Parathyroid adenoma (tissue), 2 donors: Measurements from ENCODE around the gene SPNS1.

Experiments used
- H2AFZ ChIP-seq: fragments of 300-600 bp; sonication (generic); one replicate; pipeline ENCODE4 v1.7.0; 2017; ENCODE audit warnings: antibody characterized with exemption, mild to moderate bottlenecking
- H3K27ac ChIP-seq: fragments of 300-600 bp; sonication (generic); one replicate; pipeline ENCODE4 v1.7.0; 2017
- H3K27me3 ChIP-seq: fragments of 300-600 bp; sonication (generic); one replicate; pipeline ENCODE4 v1.7.0; 2017; ENCODE audit warnings: low read length; ENCODE audit not compliant: control insufficient read depth, insufficient read depth
- H3K36me3 ChIP-seq: fragments of 300-600 bp; sonication (generic); one replicate; pipeline ENCODE4 v1.7.0; 2017; ENCODE audit warnings: low read length; ENCODE audit not compliant: control insufficient read depth, insufficient read depth
- H3K4me1 ChIP-seq: fragments of 300-600 bp; sonication (generic); one replicate; pipeline ENCODE4 v1.7.0; 2017; ENCODE audit warnings: control low read depth
- H3K4me2 ChIP-seq: fragments of 300-600 bp; sonication (generic); one replicate; pipeline ENCODE4 v1.7.0; 2017; ENCODE audit warnings: low read length
- H3K4me3 ChIP-seq: fragments of 300-600 bp; sonication (generic); one replicate; pipeline ENCODE4 v1.7.0; 2017; ENCODE audit warnings: low read depth, low read length
- H3K79me2 ChIP-seq: fragments of 300-600 bp; sonication (generic); one replicate; pipeline ENCODE4 v1.7.0; 2017; ENCODE audit warnings: control low read depth
- H3K9ac ChIP-seq: fragments of 300-600 bp; sonication (generic); one replicate; pipeline ENCODE4 v1.7.0; 2017; ENCODE audit warnings: mild to moderate bottlenecking
- H3K9me3 ChIP-seq: fragments of 300-600 bp; sonication (generic); one replicate; pipeline ENCODE4 v1.7.0; 2017; ENCODE audit warnings: low read length; ENCODE audit not compliant: control insufficient read depth
- CTCF ChIP-seq: fragments of 300-600 bp; sonication (generic); IDR thresholded peaks from one replicate; pipeline ENCODE4 v1.7.0; 2017; ENCODE audit warnings: antibody characterized with exemption, mild to moderate bottlenecking
- donor health status: primary hyperparathyroidism.

SPNS1 gene

GRCh38 chr16:28987170-28987853 is 12.7 kb downstream of the SPNS1 start:
- no peaks in the 10 kb centered on the region for H3K36me3 ChIP-seq
- no peak overlapping the region for H3K4me2 ChIP-seq
- no peak overlapping the region for H2AFZ ChIP-seq
- H3K4me3 ChIP-seq, result no peak overlapping the region
- no peak overlapping the region for H3K9ac ChIP-seq
- H3K4me1 ChIP-seq, result no peaks in the 10 kb centered on the region
- no peak for TF ChIP-seq CTCF
- H3K27me3 ChIP-seq, result no peaks in the 10 kb centered on the region
- H3K79me2 ChIP-seq, result peaks cover 2% of the 10 kb centered on the region
- H3K9me3 ChIP-seq, result no peaks in the 10 kb centered on the region
- H3K27ac ChIP-seq, result no peak overlapping the region

GRCh38 chr16:28989363-28989762 is 14.8 kb downstream of the SPNS1 start:
- no peak overlapping the region for H3K4me3 ChIP-seq
- H3K79me2 ChIP-seq, result no peaks in the 10 kb centered on the region
- no peaks in the 10 kb centered on the region for H3K27me3 ChIP-seq
- H2AFZ ChIP-seq, result no peak overlapping the region
- H3K4me2 ChIP-seq, result no peak overlapping the region
- no peak overlapping the region for H3K9ac ChIP-seq
- H3K36me3 ChIP-seq, result no peaks in the 10 kb centered on the region
- H3K27ac ChIP-seq, result no peak overlapping the region
- TF ChIP-seq CTCF, result no peak
- H3K4me1 ChIP-seq, result no peaks in the 10 kb centered on the region
- H3K9me3 ChIP-seq, result no peaks in the 10 kb centered on the region

- no peak overlapping the region for H2AFZ ChIP-seq
- H3K27me3 ChIP-seq, result no peaks in the 10 kb centered on the region
- H3K27ac ChIP-seq, result no peak overlapping the region
- H3K4me1 ChIP-seq, result no peaks in the 10 kb centered on the region
- H3K4me3 ChIP-seq, result no peak overlapping the region
- no peak overlapping the region for H3K4me2 ChIP-seq
- H3K9ac ChIP-seq, result no peak overlapping the region
- no peak for TF ChIP-seq CTCF
- no peaks in the 10 kb centered on the region for H3K79me2 ChIP-seq
- H3K36me3 ChIP-seq, result no peaks in the 10 kb centered on the region
- H3K9me3 ChIP-seq, result no peaks in the 10 kb centered on the region
Measured at GRCh38 chr16:28990375-28991040, 15.9 kb downstream of the SPNS1 start.

- no peaks in the 10 kb centered on the region for H3K9me3 ChIP-seq
- H2AFZ ChIP-seq, result no peak overlapping the region
- no peak overlapping the region for H3K27ac ChIP-seq
- no peaks in the 10 kb centered on the region for H3K4me1 ChIP-seq
- H3K36me3 ChIP-seq, result no peaks in the 10 kb centered on the region
- H3K9ac ChIP-seq, result no peak overlapping the region
- no peaks in the 10 kb centered on the region for H3K27me3 ChIP-seq
- H3K79me2 ChIP-seq, result no peaks in the 10 kb centered on the region
- TF ChIP-seq CTCF, result no peak
- no peak overlapping the region for H3K4me2 ChIP-seq
- H3K4me3 ChIP-seq, result no peak overlapping the region
Measured at GRCh38 chr16:28991687-28992086, 17.1 kb downstream of the SPNS1 start.

- Histone ChIP-seq H3K27ac (no peak overlapping the region), H3K36me3 (no peaks in the 10 kb centered on the region), H3K4me1 (no peaks in the 10 kb centered on the region), H3K79me2 (no peaks in the 10 kb centered on the region), H3K9ac (no peak overlapping the region), H2AFZ (no peak overlapping the region), H3K9me3 (no peaks in the 10 kb centered on the region), H3K4me2 (no peak overlapping the region), H3K27me3 (no peaks in the 10 kb centered on the region), H3K4me3 (no peak overlapping the region)
- TF ChIP-seq CTCF, result no peak
Measured at GRCh38 chr16:28992496-28992895, 17.9 kb downstream of the SPNS1 start.
